ENCODE data around the gene FTMT. TPM values are rescaled to one million over a fixed set of nuclear protein-coding genes. Genes with fewer than 3 reads are reported as not detected.

The FTMT gene
- total and polyA plus RNA-seq, 7 donors: not detected

- intact Hi-C loops (cut with DNase I): no loop called here
- no peak for DNase-seq
- no peaks in the 10 kb centered on the region for H3K27me3 ChIP-seq
- H3K36me3 ChIP-seq: no peaks in the 10 kb centered on the region
- 94 to 98% methylated on average over 1 of the region's 1 CpG for WGBS, 2 donors
- no peaks in the 10 kb centered on the region for H3K4me1 ChIP-seq
- TF ChIP-seq POLR2A (IDR thresholded peaks at IDR 0.05): no peak
- TF ChIP-seq EP300 (IDR thresholded peaks at IDR 0.05): no peak
- no peak for TF ChIP-seq CTCF (IDR thresholded peaks at IDR 0.05)
- no peak overlapping the region for H3K27ac ChIP-seq
- H3K9me3 ChIP-seq: no peaks in the 10 kb centered on the region
- H3K4me3 ChIP-seq: no peak overlapping the region
These were observed 21.7 kb downstream of the FTMT start for GRCh38 chr5:121873409-121873808.

GRCh38 chr5:121885630-121886029 is 33.9 kb downstream of the FTMT start:
- no peak for TF ChIP-seq CTCF (IDR thresholded peaks at IDR 0.05)
- TF ChIP-seq EP300 (IDR thresholded peaks at IDR 0.05): no peak
- no peak for TF ChIP-seq POLR2A (IDR thresholded peaks at IDR 0.05)
- no peak for TF ChIP-seq POLR2AphosphoS5 (IDR thresholded peaks at IDR 0.05)
- H3K4me1 ChIP-seq: no peaks in the 10 kb centered on the region
- 10 to 58% methylated on average over 2 of the region's 2 CpGs for WGBS, 2 donors
- intact Hi-C loops (cut with DNase I): no loop called here
- H3K27ac ChIP-seq: no peak overlapping the region
- DNase-seq: no peak
- H3K9me3 ChIP-seq: no peaks in the 10 kb centered on the region
- H3K36me3 ChIP-seq: no peaks in the 10 kb centered on the region
- H3K4me3 ChIP-seq: no peak overlapping the region
- H3K27me3 ChIP-seq: no peaks in the 10 kb centered on the region

GRCh38 chr5:121887727-121888126 is 36.0 kb downstream of the FTMT start:
- no peak overlapping the region for H3K4me3 ChIP-seq
- H3K27me3 ChIP-seq: no peaks in the 10 kb centered on the region
- no peak for DNase-seq
- H3K27ac ChIP-seq: no peak overlapping the region
- intact Hi-C loops (cut with DNase I): no loop called here
- H3K36me3 ChIP-seq: no peaks in the 10 kb centered on the region
- no peak for TF ChIP-seq POLR2A (IDR thresholded peaks at IDR 0.05)
- no peak for TF ChIP-seq EP300 (IDR thresholded peaks at IDR 0.05)
- no peak for TF ChIP-seq CTCF (IDR thresholded peaks at IDR 0.05)
- no peaks in the 10 kb centered on the region for H3K4me1 ChIP-seq
- no peaks in the 10 kb centered on the region for H3K9me3 ChIP-seq

- no peak for DNase-seq
- no peaks in the 10 kb centered on the region for H3K36me3 ChIP-seq
- intact Hi-C loops (cut with DNase I): no loop called here
- no peak overlapping the region for H3K4me3 ChIP-seq
- H3K27me3 ChIP-seq: no peaks in the 10 kb centered on the region
- no peak overlapping the region for H3K27ac ChIP-seq
- WGBS, 2 donors: 93 to 95% methylated on average over 11 of the region's 11 CpGs
- no peaks in the 10 kb centered on the region for H3K4me1 ChIP-seq
- TF ChIP-seq CTCF (IDR thresholded peaks at IDR 0.05) (no peak), EP300 (IDR thresholded peaks at IDR 0.05) (no peak), POLR2AphosphoS5 (IDR thresholded peaks at IDR 0.05) (no peak), POLR2A (IDR thresholded peaks at IDR 0.05) (no peak)
- H3K9me3 ChIP-seq: no peaks in the 10 kb centered on the region
These were observed 38.7 kb downstream of the FTMT start for GRCh38 chr5:121890297-121890858.

GRCh38 chr5:121897341-121897740 is 45.7 kb downstream of the FTMT start:
- H3K4me3 ChIP-seq: no peak overlapping the region
- no peaks in the 10 kb centered on the region for H3K27me3 ChIP-seq
- no peak for DNase-seq
- 79 to 80% methylated on average over 5 of the region's 5 CpGs for WGBS, 2 donors
- H3K27ac ChIP-seq: no peak overlapping the region
- no peaks in the 10 kb centered on the region for H3K4me1 ChIP-seq
- intact Hi-C loops (cut with DNase I): no loop called here
- no peak for TF ChIP-seq POLR2AphosphoS5 (IDR thresholded peaks at IDR 0.05)
- no peak for TF ChIP-seq POLR2A (IDR thresholded peaks at IDR 0.05)
- TF ChIP-seq EP300 (IDR thresholded peaks at IDR 0.05): no peak
- TF ChIP-seq CTCF (IDR thresholded peaks at IDR 0.05): no peak
- H3K9me3 ChIP-seq: no peaks in the 10 kb centered on the region
- H3K36me3 ChIP-seq: no peaks in the 10 kb centered on the region

Data from sigmoid colon (tissue), 7 donors.